ENCODE results near the gene CTDSP2.

DNA sequence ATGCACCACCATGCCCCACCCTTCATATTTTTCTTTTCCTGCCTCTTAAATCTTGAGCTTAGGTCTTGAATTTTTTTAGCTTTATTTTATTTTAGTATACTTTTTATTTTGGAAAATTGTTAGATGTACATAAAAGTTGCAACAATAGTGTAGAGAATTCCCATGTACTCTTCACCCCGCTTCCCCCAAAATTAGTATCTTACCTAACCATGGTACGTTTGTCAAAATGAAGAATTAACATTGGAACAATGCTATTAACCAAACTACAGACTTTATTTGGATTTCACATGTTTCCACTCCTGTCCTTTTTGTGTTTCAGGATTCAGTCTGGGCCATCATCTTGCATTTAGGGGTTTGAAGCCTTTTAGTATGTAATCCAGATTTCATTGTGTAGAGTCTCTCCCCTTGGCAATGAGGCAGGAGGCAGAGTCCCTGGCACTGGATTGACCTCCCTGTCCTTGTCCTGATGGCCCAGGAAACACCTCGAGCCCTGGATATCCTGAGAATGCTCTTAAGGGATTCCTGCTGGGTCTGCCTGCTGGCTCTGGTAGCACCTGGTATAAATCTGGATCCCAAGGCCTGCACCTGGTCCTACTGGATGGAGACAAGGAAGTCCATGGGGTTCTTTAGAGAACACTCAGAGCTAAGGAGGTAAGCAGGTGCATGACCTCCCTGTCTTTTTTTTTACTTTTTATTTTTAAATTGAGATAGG, 19.9 kb upstream of the CTDSP2 start:
- TF ChIP-seq, protein P1, sequence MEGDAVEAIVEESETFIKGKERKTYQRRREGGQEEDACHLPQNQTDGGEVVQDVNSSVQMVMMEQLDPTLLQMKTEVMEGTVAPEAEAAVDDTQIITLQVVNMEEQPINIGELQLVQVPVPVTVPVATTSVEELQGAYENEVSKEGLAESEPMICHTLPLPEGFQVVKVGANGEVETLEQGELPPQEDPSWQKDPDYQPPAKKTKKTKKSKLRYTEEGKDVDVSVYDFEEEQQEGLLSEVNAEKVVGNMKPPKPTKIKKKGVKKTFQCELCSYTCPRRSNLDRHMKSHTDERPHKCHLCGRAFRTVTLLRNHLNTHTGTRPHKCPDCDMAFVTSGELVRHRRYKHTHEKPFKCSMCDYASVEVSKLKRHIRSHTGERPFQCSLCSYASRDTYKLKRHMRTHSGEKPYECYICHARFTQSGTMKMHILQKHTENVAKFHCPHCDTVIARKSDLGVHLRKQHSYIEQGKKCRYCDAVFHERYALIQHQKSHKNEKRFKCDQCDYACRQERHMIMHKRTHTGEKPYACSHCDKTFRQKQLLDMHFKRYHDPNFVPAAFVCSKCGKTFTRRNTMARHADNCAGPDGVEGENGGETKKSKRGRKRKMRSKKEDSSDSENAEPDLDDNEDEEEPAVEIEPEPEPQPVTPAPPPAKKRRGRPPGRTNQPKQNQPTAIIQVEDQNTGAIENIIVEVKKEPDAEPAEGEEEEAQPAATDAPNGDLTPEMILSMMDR (IDR thresholded peaks at IDR 0.05) = no peak
- no peak for TF ChIP-seq ZFX (IDR thresholded peaks at IDR 0.05; ENCODE audit: borderline replicate concordance)

All from 22Rv1 (cell line).